Measurements from ENCODE around the gene CCDC107. TPM values are rescaled to one million over a fixed set of nuclear protein-coding genes. Genes with fewer than 3 reads are reported as not detected.
A peak's percentile ranks its signal among the peaks of the same experiment; 100 is the strongest.
"Not testable (repeated sequence)": the region's sequence is repeated elsewhere in the genome, so short reads cannot be mapped to it uniquely, and the experiment has no call there.

Gene CCDC107
- total and polyA plus RNA-seq, 2 donors, result 25.6 to 43.2 TPM

DNA sequence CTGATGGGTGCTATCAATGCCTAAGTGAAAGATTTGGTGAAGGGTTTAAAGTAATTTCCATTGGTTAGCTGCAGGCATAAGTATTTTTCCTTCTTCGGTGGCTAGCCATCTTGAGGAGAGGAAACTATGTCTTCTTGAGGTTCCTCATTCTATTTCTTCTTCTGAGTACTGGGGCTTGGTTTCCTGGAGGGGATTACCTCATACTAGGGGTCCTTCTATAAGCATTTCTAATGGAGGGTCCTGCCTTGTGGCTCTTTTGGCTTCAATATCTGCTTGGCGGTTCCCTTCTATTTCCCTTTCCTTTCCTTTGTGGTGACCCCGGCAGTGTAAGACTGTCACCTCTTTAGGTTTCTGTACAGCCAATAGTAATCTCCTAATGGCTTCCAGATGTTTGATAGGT lies 16.6 kb upstream of the CCDC107 start:
- 64% methylated on average over 3 of the region's 3 CpGs for WGBS
- H3K4me1 ChIP-seq (ENCODE audit: control insufficient read depth in 2 of 2, insufficient read depth in 2 of 2, low read length in 2 of 2), result peaks cover 12 to 22% of the 10 kb centered on the region in 2 donors
- not testable (repeated sequence) for H3K36me3 ChIP-seq (ENCODE audit: control insufficient read depth in 2 of 2, insufficient read depth in 2 of 2, low read length in 1 of 2); H3K9me3 ChIP-seq (ENCODE audit: control insufficient read depth in 2 of 2, insufficient read depth in 1 of 2, low read length in 1 of 2); H3K4me3 ChIP-seq (ENCODE audit: low read length in 2 of 2); H3K27me3 ChIP-seq (ENCODE audit: control insufficient read depth in 2 of 2, insufficient read depth in 1 of 2, low read length in 1 of 2); DNase-seq (ENCODE audit: low read depth in 6 of 9, low spot score in 9 of 9); H3K27ac ChIP-seq (ENCODE audit: low read depth in 1 of 2, low read length in 1 of 2)

DNA sequence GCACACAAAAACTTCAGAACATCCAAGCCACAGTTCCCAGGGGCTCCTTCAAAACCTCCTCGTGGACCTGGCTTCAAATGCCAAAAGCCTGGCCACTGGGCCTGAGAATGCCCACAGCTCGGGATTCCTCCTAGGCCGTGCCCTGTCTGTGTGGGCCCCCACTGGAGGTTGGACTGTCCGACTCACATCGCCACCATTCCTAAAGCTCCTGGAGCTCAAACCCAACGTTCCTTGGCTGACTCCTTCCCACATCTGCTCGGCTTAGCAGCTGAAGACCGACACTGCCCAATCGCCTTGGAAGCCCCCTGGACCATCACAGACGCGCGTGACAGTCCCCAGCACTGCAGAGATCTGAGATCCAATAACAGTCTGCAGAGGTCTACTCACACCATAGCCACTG lies 15.0 kb upstream of the CCDC107 start:
- Histone ChIP-seq H3K9me3 (ENCODE audit: control insufficient read depth in 2 of 2, insufficient read depth in 1 of 2, low read length in 1 of 2) (no peaks in the 10 kb centered on the region), H3K4me1 (ENCODE audit: control insufficient read depth in 2 of 2, insufficient read depth in 2 of 2, low read length in 2 of 2) (peaks cover 20 to 35% of the 10 kb centered on the region in 2 donors), H3K4me3 (ENCODE audit: low read length in 2 of 2) (no peak overlapping the region), H3K36me3 (ENCODE audit: control insufficient read depth in 2 of 2, insufficient read depth in 2 of 2, low read length in 1 of 2) (peaks cover 0 to 8% of the 10 kb centered on the region in 2 donors), H3K27ac (ENCODE audit: low read depth in 1 of 2, low read length in 1 of 2) (no peak overlapping the region), H3K27me3 (ENCODE audit: control insufficient read depth in 2 of 2, insufficient read depth in 1 of 2, low read length in 1 of 2) (no peaks in the 10 kb centered on the region)
- 97% methylated on average over 12 of the region's 12 CpGs for WGBS
- no peak for DNase-seq (ENCODE audit: low read depth in 6 of 9, low spot score in 9 of 9)

DNA sequence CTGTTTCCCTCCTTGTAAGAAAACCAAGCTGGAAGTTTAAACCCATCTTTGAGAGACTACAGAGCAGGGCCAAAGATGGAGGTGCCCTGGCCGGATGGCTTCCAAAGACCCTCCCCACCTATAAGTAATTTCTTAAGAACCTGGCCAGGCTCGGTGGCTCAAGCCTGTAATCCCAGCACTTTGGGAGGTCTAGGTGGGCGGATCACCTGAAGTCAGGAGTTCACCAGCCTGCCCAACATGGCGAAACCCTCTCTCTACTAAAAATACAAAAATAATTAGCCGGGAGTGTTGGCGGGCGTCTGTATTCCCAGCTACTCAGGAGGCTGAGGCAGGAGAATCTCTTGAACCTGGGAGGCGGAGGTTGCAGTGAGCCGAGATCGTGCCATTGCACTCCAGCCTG lies 12.4 kb upstream of the CCDC107 start:
- peaks cover 35 to 52% of the 10 kb centered on the region in 2 donors for H3K4me1 ChIP-seq (ENCODE audit: control insufficient read depth in 2 of 2, insufficient read depth in 2 of 2, low read length in 2 of 2)

DNA sequence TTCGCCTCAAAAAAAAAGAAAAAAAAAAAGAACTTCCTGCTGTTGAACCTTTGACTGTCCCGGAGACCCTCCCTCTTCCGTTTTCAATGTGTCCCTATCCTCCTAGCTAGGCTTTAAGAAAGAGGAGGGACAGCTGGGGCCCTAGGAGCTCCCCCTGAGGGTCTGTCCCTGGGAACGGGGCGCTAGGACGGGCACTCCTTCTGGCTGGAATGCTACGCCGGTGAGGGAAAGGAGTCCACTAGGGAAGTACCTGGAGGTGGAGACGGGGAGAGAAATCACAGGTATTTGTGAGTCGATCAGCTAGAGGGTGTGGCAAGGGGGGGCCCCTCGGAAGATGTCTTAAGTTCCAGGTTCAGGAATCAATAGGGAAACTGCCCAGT lies 11.9 kb upstream of the CCDC107 start:
- Histone ChIP-seq H3K4me3 (ENCODE audit: low read length in 2 of 2) (peak overlapping the region; percentile 68 to 95), H3K36me3 (ENCODE audit: control insufficient read depth in 2 of 2, insufficient read depth in 2 of 2, low read length in 1 of 2) (peaks cover 0 to 15% of the 10 kb centered on the region in 2 donors), H3K4me1 (ENCODE audit: control insufficient read depth in 2 of 2, insufficient read depth in 2 of 2, low read length in 2 of 2) (peaks cover 36 to 56% of the 10 kb centered on the region in 2 donors), H3K9me3 (ENCODE audit: control insufficient read depth in 2 of 2, insufficient read depth in 1 of 2, low read length in 1 of 2) (no peaks in the 10 kb centered on the region), H3K27me3 (ENCODE audit: control insufficient read depth in 2 of 2, insufficient read depth in 1 of 2, low read length in 1 of 2) (no peaks in the 10 kb centered on the region), H3K27ac (ENCODE audit: low read depth in 1 of 2, low read length in 1 of 2) (peak overlapping the region; percentile 95 to 99)
- WGBS, result under 1% methylated on average over 11 of the region's 11 CpGs
- DNase-seq (ENCODE audit: low read depth in 6 of 9, low spot score in 9 of 9), result peak in 6 of 9 donors; percentile 42 to 84 (median 58)

More for the DNA sequence above, 12.4 kb upstream of the CCDC107 start:
- Histone ChIP-seq H3K36me3 (ENCODE audit: control insufficient read depth in 2 of 2, insufficient read depth in 2 of 2, low read length in 1 of 2) (peaks cover 0 to 15% of the 10 kb centered on the region in 2 donors), H3K27ac (ENCODE audit: low read depth in 1 of 2, low read length in 1 of 2) (peak overlapping the region; percentile 93 to 99), H3K4me3 (ENCODE audit: low read length in 2 of 2) (peak overlapping the region; percentile 68 to 95)
- not testable (repeated sequence) for H3K9me3 ChIP-seq (ENCODE audit: control insufficient read depth in 2 of 2, insufficient read depth in 1 of 2, low read length in 1 of 2); H3K27me3 ChIP-seq (ENCODE audit: control insufficient read depth in 2 of 2, insufficient read depth in 1 of 2, low read length in 1 of 2); DNase-seq (ENCODE audit: low read depth in 6 of 9, low spot score in 9 of 9)
- WGBS, result 44% methylated on average over 10 of the region's 10 CpGs

DNA sequence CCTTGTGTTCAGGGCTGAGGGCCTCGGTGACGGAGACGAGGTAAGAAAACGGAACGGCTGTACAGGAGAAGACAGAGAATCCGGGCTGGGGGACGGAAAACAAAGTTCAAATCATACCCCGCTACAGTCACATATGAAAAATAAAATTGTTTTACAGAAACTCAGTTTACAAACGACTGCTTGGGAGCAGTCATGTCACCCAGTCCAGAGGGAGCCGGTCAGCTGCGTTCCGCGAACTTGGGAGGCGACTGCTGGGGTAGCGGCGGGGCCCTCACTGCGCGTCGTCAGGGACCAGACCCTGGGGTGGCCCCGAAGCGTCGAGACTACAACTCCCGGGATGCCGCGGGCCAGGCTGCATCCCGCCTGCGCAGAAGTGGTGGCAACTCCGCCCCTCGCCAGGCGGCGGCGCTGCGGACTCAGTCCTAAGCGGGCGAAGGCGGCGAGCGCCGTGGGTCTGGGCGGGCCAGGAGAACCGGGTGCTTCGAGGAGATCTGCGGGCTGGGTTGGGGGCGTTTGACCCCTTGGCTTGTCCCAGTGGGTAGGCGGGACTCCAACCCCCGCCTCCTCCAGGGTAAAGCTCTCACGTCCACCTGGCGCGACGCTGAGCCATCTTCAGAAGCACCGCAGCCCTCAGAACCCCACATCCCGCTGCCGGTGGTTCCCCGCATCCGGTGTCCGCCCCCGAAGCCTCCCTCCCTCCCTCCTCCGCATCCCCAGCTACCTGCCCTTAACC lies 11.4 kb upstream of the CCDC107 start:
- under 1% methylated on average over 58 of the region's 58 CpGs for WGBS
- peaks cover 0 to 15% of the 10 kb centered on the region in 2 donors for H3K36me3 ChIP-seq (ENCODE audit: control insufficient read depth in 2 of 2, insufficient read depth in 2 of 2, low read length in 1 of 2)
- H3K27ac ChIP-seq (ENCODE audit: low read depth in 1 of 2, low read length in 1 of 2), result peak overlapping the region; percentile 95 to 99
- H3K4me1 ChIP-seq (ENCODE audit: control insufficient read depth in 2 of 2, insufficient read depth in 2 of 2, low read length in 2 of 2), result peaks cover 41 to 62% of the 10 kb centered on the region in 2 donors
- H3K9me3 ChIP-seq (ENCODE audit: control insufficient read depth in 2 of 2, insufficient read depth in 1 of 2, low read length in 1 of 2), result no peaks in the 10 kb centered on the region
- peak overlapping the region; percentile 68 to 95 for H3K4me3 ChIP-seq (ENCODE audit: low read length in 2 of 2)
- DNase-seq (ENCODE audit: low read depth in 6 of 9, low spot score in 9 of 9), result peak; percentile 83 to 96 (median 93)
- H3K27me3 ChIP-seq (ENCODE audit: control insufficient read depth in 2 of 2, insufficient read depth in 1 of 2, low read length in 1 of 2), result no peaks in the 10 kb centered on the region

DNA sequence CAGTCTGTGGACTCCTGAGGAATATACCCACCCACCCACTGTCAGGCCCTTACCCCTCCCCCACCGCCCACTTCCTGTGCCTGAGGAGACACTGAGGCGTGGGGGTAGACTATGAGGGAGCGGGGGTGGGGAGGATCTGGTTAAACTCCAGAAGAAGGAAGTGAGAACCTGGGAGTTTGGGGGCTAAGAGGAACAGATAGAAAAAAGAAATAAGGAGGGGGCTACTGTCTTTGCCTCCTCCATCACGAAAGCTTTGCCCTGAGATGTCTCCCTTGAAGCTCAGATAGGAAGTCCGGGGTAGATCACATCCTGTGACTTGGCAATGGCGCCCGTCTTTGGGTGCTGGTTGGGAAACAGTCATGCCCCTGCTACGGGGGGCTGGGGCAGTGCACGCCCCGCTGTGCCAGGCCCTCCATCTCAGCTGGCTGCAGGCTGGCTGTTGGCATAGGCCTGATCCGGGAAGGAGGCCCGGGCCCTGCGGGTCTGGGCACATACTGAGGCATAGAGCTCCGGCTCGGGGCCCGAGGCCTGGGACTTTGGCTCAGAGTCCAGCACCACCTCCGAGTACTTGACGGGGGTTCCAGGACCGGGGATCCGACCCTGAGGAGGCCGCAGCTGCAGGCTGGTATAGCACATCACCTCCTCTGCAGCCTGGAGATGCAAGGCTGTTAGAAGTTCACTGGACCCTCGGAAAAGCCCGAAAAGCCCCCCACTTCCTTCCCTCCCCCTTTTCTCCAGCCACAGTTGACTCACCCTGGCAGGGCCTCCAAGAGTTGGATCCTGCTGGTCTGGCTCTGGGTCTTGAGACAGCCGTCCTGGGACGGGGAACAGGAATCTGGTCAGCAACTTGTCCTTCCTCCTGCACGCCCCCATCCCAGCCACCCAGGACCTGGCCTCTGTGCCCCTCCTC lies 8.4 kb upstream of the CCDC107 start:
- no peaks in the 10 kb centered on the region for H3K27me3 ChIP-seq (ENCODE audit: control insufficient read depth in 2 of 2, insufficient read depth in 1 of 2, low read length in 1 of 2)
- H3K4me3 ChIP-seq (ENCODE audit: low read length in 2 of 2), result peak overlapping the region; percentile 65 to 75
- peaks cover 0 to 8% of the 10 kb centered on the region in 2 donors for H3K36me3 ChIP-seq (ENCODE audit: control insufficient read depth in 2 of 2, insufficient read depth in 2 of 2, low read length in 1 of 2)
- H3K9me3 ChIP-seq (ENCODE audit: control insufficient read depth in 2 of 2, insufficient read depth in 1 of 2, low read length in 1 of 2), result no peaks in the 10 kb centered on the region
- H3K27ac ChIP-seq (ENCODE audit: low read depth in 1 of 2, low read length in 1 of 2), result peak overlapping the region; percentile 98 to 99
- 65% methylated on average over 26 of the region's 26 CpGs for WGBS
- H3K4me1 ChIP-seq (ENCODE audit: control insufficient read depth in 2 of 2, insufficient read depth in 2 of 2, low read length in 2 of 2), result peaks cover 47 to 72% of the 10 kb centered on the region in 2 donors
- peak in 8 of 9 donors; percentile 54 to 88 (median 74) for DNase-seq (ENCODE audit: low read depth in 6 of 9, low spot score in 9 of 9)

DNA sequence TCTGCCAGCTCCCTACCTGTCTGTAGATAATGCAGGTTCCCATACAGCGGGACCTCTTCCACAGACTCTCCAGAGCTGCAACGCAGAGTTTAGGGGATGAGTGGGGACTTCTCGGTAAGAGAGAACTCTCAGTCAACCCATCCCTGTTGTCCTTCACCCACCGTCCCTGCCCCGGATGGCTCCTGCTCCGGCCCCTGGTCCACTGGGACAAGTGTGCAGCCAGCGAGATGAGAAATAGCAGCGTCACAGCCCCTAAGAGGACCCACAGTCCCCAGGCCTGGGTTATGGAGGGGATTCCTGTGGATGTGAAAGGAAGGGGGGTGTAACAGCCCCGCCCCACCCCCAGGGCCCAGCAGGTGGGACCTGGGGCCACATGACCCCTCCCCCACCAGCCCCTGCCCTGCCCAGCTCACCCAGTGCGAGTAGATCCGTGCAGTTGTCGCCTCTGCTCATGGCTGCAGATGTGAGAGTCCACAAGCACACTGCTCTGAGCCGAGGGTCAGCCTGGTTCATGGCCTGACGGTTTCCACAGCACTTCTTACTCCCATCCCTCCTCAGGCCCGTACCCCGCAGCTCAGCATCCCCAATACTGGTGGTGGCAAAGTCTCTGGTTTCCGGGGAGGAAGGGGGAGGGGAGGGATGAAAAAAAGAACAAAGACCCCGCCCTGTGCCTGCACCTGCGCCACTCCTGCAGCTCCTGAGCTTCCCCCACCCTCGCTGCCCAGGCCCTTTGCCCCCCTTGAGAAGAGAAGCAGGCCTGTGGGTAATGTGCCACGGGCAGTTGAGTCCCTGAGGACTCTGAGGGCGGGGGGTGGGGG lies 7.5 kb upstream of the CCDC107 start, which contains the start of gene SIT1:
Gene SIT1, minus strand, starts transcription at position 591 of the 818 bp plus-strand sequence. Its CDS starts 78 bp downstream, at position 513.
- Histone ChIP-seq H3K27me3 (ENCODE audit: control insufficient read depth in 2 of 2, insufficient read depth in 1 of 2, low read length in 1 of 2) (no peaks in the 10 kb centered on the region), H3K4me1 (ENCODE audit: control insufficient read depth in 2 of 2, insufficient read depth in 2 of 2, low read length in 2 of 2) (peaks cover 45 to 65% of the 10 kb centered on the region in 2 donors), H3K36me3 (ENCODE audit: control insufficient read depth in 2 of 2, insufficient read depth in 2 of 2, low read length in 1 of 2) (peaks cover 0 to 8% of the 10 kb centered on the region in 2 donors), H3K4me3 (ENCODE audit: low read length in 2 of 2) (peak within 1 kb of the TSS; percentile 65 to 75), H3K9me3 (ENCODE audit: control insufficient read depth in 2 of 2, insufficient read depth in 1 of 2, low read length in 1 of 2) (no peaks in the 10 kb centered on the region), H3K27ac (ENCODE audit: low read depth in 1 of 2, low read length in 1 of 2) (peak within 1 kb of the TSS; percentile 98 to 99)
- peak in 8 of 9 donors; percentile 68 to 92 (median 79) for DNase-seq (ENCODE audit: low read depth in 6 of 9, low spot score in 9 of 9)
- 45% methylated on average over 22 of the region's 22 CpGs for WGBS

DNA sequence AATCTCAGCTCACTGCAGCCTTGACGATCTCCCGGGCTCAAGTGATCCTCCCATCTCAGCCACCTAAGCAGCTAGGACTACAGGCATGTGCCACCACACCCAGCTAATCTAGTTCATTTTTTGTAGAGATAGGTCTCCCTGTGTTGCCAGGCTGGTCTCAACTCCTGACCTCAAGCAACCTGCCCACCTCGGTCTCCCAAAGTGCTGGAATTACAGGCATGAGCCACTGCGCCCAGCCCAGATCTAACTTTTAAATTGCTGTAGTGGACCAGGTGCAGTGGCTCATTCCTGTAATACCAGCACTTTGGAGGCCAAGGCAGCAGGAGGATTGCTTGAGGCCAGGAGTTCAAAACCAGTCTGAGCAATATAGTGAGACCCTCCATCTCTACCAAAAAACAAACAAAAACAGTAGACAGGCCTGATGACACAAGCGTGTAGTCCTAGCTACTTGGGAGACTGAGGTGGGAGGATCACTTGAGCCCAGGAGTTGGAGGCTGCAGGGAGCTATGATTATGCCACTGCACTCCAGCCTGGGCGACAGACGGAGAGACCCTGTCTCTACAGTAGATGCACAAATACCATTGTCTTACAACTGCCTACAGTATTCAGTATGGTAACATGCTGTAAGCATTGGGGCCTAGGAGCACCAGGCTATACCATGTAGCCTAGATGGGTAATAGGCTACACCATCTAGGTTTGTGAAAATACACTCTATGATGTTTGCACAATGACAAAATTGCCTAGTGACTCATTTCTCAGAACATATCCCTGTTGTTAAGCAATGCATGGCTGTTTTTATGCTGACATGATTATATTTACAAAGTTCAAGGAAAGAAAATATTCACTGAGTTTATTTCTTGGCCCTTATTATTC lies 5.9 kb upstream of the CCDC107 start:
- H3K4me3 ChIP-seq (ENCODE audit: low read length in 2 of 2), result no peak overlapping the region
- peaks cover 42 to 66% of the 10 kb centered on the region in 2 donors for H3K4me1 ChIP-seq (ENCODE audit: control insufficient read depth in 2 of 2, insufficient read depth in 2 of 2, low read length in 2 of 2)
- WGBS, result 96% methylated on average over 7 of the region's 7 CpGs
- DNase-seq (ENCODE audit: low read depth in 6 of 9, low spot score in 9 of 9), result no peak
- no peaks in the 10 kb centered on the region for H3K27me3 ChIP-seq (ENCODE audit: control insufficient read depth in 2 of 2, insufficient read depth in 1 of 2, low read length in 1 of 2)
- peaks cover 0 to 8% of the 10 kb centered on the region in 2 donors for H3K36me3 ChIP-seq (ENCODE audit: control insufficient read depth in 2 of 2, insufficient read depth in 2 of 2, low read length in 1 of 2)
- no peaks in the 10 kb centered on the region for H3K9me3 ChIP-seq (ENCODE audit: control insufficient read depth in 2 of 2, insufficient read depth in 1 of 2, low read length in 1 of 2)
- peak overlapping the region in 1 of 2 donors; percentile 11 for H3K27ac ChIP-seq (ENCODE audit: low read depth in 1 of 2, low read length in 1 of 2)

Data from thymus (tissue), 11 donors.